IMR-90 (cell line): ENCODE measurements around the gene DNM3. TPM values are rescaled to one million over a fixed set of nuclear protein-coding genes. Genes with fewer than 3 reads are reported as not detected.

Source experiments
- ATAC-seq: fragments of 200-7000 bp; cut with Tn5 transposase; 2 replicates; pipeline ENCODE4 v1.9.1; 2020; ENCODE audit warnings: low read depth, mild to moderate bottlenecking, moderate library complexity
- Bru-seq: library from RNA; stranded (reverse); fragments of 400-500 nt; gene quantifications from one replicate; lab custom pipeline; 2021; lab: Mats Ljungman, UMichigan
- BruChase-seq, 2 experiments: library from RNA; stranded (reverse); fragments of 400-500 nt; gene quantifications; one replicate each; lab custom pipeline; 2021; lab: Mats Ljungman, UMichigan
- BruUV-seq: library from RNA; stranded (reverse); fragments of 400-500 nt; replicated peaks from 2 replicates; lab custom pipeline; 2021; lab: Mats Ljungman, UMichigan
- CTCF ChIA-PET: fragments of 300-600 bp; formaldehyde crosslinking; extraction: SDS; loops from one replicate; lab custom pipeline; 2021; ENCODE audit warnings: antibody characterized with exemption; lab: Yijun Ruan, JAX
- POLR2A ChIA-PET: fragments of 300-600 bp; sonication (Branson Sonifier 250); formaldehyde crosslinking; loops from one replicate; lab custom pipeline; 2022; ENCODE audit warnings: antibody characterized with exemption; ENCODE audit not compliant: unreplicated experiment; lab: Charles Lee
- DNase-seq: peaks from one replicate; pipeline ENCODE4 v3.0.0; 2013
- H2AFZ ChIP-seq: replicated peaks from 2 replicates; pipeline ENCODE3; 2013; ENCODE audit warnings: low read length, mild to moderate bottlenecking; ENCODE audit not compliant: poor library complexity
- H2AK5ac ChIP-seq: 2 replicates; pipeline ENCODE4 v1.6.1; 2013; ENCODE audit warnings: low read depth, low read length, inconsistent platforms
- H2AK9ac ChIP-seq: replicated peaks from 2 replicates; pipeline ENCODE3; 2013; ENCODE audit warnings: mild to moderate bottlenecking, low read depth, low read length, moderate library complexity; ENCODE audit not compliant: poor library complexity
- H2BK120ac ChIP-seq: 2 replicates; pipeline ENCODE4 v1.6.1; 2013; ENCODE audit warnings: low read depth, low read length, inconsistent platforms
- H2BK15ac ChIP-seq: 3 replicates; pipeline ENCODE4 v1.6.1; 2013; ENCODE audit warnings: low read depth, low read length, inconsistent platforms
- H2BK20ac ChIP-seq: 2 replicates; pipeline ENCODE4 v1.6.1; 2013; ENCODE audit warnings: low read depth, mild to moderate bottlenecking, inconsistent platforms, low read length, moderate library complexity
- H2BK5ac ChIP-seq: 2 replicates; pipeline ENCODE4 v1.6.1; 2013; ENCODE audit warnings: mild to moderate bottlenecking, low read depth, low read length, inconsistent platforms; ENCODE audit not compliant: poor library complexity, severe bottlenecking
- H3K14ac ChIP-seq: replicated peaks from 2 replicates; pipeline ENCODE4 v1.6.1; 2013; ENCODE audit warnings: low read depth, low read length, inconsistent platforms
- H3K18ac ChIP-seq: 2 replicates; pipeline ENCODE4 v1.6.1; 2013; ENCODE audit warnings: low read depth, low read length, control low read depth
- H3K23ac ChIP-seq: 2 replicates; pipeline ENCODE4 v1.6.1; 2013; ENCODE audit warnings: low read depth, low read length, inconsistent platforms
- H3K27ac ChIP-seq: 2 replicates; pipeline ENCODE4 v1.5.1; 2013; ENCODE audit warnings: mild to moderate bottlenecking, control low read depth, low read length; ENCODE audit not compliant: insufficient read depth
- H3K27me3 ChIP-seq: 2 replicates; pipeline ENCODE4 v1.6.1; 2013; ENCODE audit warnings: low read length; ENCODE audit not compliant: control insufficient read depth, insufficient read depth
- H3K36me3 ChIP-seq: 2 replicates; pipeline ENCODE4 v1.6.1; 2013; ENCODE audit warnings: low read length, mixed read lengths; ENCODE audit not compliant: control insufficient read depth, insufficient read depth
- H3K4ac ChIP-seq: 2 replicates; pipeline ENCODE4 v1.6.1; 2013; ENCODE audit warnings: low read depth, low read length, inconsistent platforms
- H3K4me1 ChIP-seq: 2 replicates; pipeline ENCODE4 v1.6.1; 2013; ENCODE audit warnings: low read length, mixed read lengths; ENCODE audit not compliant: control insufficient read depth, insufficient read depth
- H3K4me2 ChIP-seq: 2 replicates; pipeline ENCODE4 v1.6.1; 2013; ENCODE audit warnings: low read depth, mild to moderate bottlenecking, control low read depth, low read length, moderate library complexity
- H3K4me3 ChIP-seq: 2 replicates; pipeline ENCODE4 v1.5.1; 2013; ENCODE audit warnings: low read depth, mild to moderate bottlenecking, control low read depth, low read length, moderate library complexity; ENCODE audit not compliant: insufficient read depth
- H3K56ac ChIP-seq: 2 replicates; pipeline ENCODE4 v1.6.1; 2013; ENCODE audit warnings: low read length, inconsistent platforms; ENCODE audit not compliant: insufficient read depth; ENCODE audit errors: extremely low read depth
- H3K79me1 ChIP-seq, 2 experiments: 2 replicates each; pipeline ENCODE4 v1.6.1; 2013; ENCODE audit warnings: low read length in 2 of 2, inconsistent platforms in 1 of 2, low read depth in 1 of 2
- H3K9ac ChIP-seq: 2 replicates; pipeline ENCODE4 v1.6.1; 2013; ENCODE audit warnings: low read depth, low read length, control low read depth
- H3K9me1 ChIP-seq: 2 replicates; pipeline ENCODE4 v1.6.1; 2013; ENCODE audit warnings: low read length, inconsistent platforms; ENCODE audit not compliant: insufficient read depth
- H3K9me3 ChIP-seq: 2 replicates; pipeline ENCODE4 v1.6.1; 2013; ENCODE audit warnings: low read length; ENCODE audit not compliant: control insufficient read depth, insufficient read depth
- H4K20me1 ChIP-seq: 2 replicates; pipeline ENCODE4 v1.6.1; 2013; ENCODE audit warnings: low read length, inconsistent platforms; ENCODE audit not compliant: insufficient read depth
- H4K5ac ChIP-seq: 2 replicates; pipeline ENCODE4 v1.6.1; 2013; ENCODE audit warnings: mild to moderate bottlenecking, low read depth, low read length, control low read depth
- H4K8ac ChIP-seq, 2 experiments: 2 replicates each; pipeline ENCODE4 v1.6.1; 2013; ENCODE audit warnings: low read depth in 2 of 2, low read length in 2 of 2, control low read depth in 1 of 2, inconsistent platforms in 1 of 2
- H4K91ac ChIP-seq: 2 replicates; pipeline ENCODE4 v1.6.1; 2013; ENCODE audit warnings: low read depth, low read length, inconsistent platforms; ENCODE audit not compliant: insufficient read depth
- CEBPB ChIP-seq: IDR thresholded peaks from 2 replicates; pipeline ENCODE4 v1.6.1; 2012; ENCODE audit warnings: low read depth, low read length, improper control_type of control experiment
- MXI1 ChIP-seq: IDR thresholded peaks from 2 replicates; pipeline ENCODE4 v1.6.1; 2012; ENCODE audit warnings: low read depth, mild to moderate bottlenecking, low read length, moderate library complexity, borderline replicate concordance
- NFE2L2 ChIP-seq: fragments of 150-350 bp; IDR thresholded peaks from 2 replicates; pipeline ENCODE4 v1.6.1; 2016; ENCODE audit warnings: low read depth, mild to moderate bottlenecking, low read length
- RFX5 ChIP-seq: IDR thresholded peaks from 2 replicates; pipeline ENCODE4 v1.8.0; 2012; ENCODE audit warnings: low read depth, mild to moderate bottlenecking, low read length, moderate library complexity
- whole genome bisulfite sequencing, 2 experiments: methylation state at CpG; one replicate each; pipeline versions ENCODE4 v1.1.5 to v1.1.7; 2013; ENCODE audit warnings: missing lambda C conversion rate in 2 of 2; ENCODE audit not compliant: insufficient read length in 1 of 2; ENCODE audit errors: extremely low coverage in 2 of 2; 5-methylcytosine and 5-hydroxymethylcytosine counted together
- dilution Hi-C: fragments of 300-500 bp; cut with HindIII; formaldehyde crosslinking; loops from one replicate; pipeline ENCODE4 v1.14.3; 2018; ENCODE audit warnings: low sequenced_read_pairs; ENCODE audit not compliant: unreplicated experiment
- in situ Hi-C: fragments of 300-500 bp; cut with MboI; formaldehyde crosslinking; loops from 3 replicates; pipeline ENCODE4 v1.14.3; 2019; ENCODE audit warnings: low sequenced_read_pairs, inconsistent platforms, mixed read lengths
- intact Hi-C: fragments of 100-400 bp; cut with micrococcal nuclease; formaldehyde crosslinking; loops from 2 replicates; pipeline ENCODE4 v1.10.0; 2022
- long read RNA-seq: library from polyadenylated mRNA; unstranded; transcript quantifications from one replicate; pipeline ENCODE4 v2.0.0, GENCODE V29; 2021; ENCODE audit not compliant: unreplicated experiment
- polyA plus RNA-seq, 3 experiments: library from polyadenylated mRNA; depleted of rRNA; stranded (reverse); fragments of >200 nt; gene quantifications; 2 replicates each; pipeline ENCODE4 v1.2.3, GENCODE V29; 2012; ENCODE audit warnings: low replicate concordance in 1 of 3
- total RNA-seq: library from RNA; depleted of rRNA; stranded (reverse); fragments of >200 nt; gene quantifications from 2 replicates; pipeline ENCODE4 v1.2.3, GENCODE V29; 2012; rRNA removed

Gene DNM3
- total RNA-seq (0.36 and 0.83 TPM in 2 replicates), polyA plus RNA-seq (2012; rRNA removed) (0.36 TPM in 2 replicates), Bru-seq, nascent RNA (percentile 27 among the genes with signal in this experiment), BruChase-seq, experiment 1, labeled RNA remaining after a 6-hour chase (percentile 25 among the genes with signal in this experiment), BruChase-seq, experiment 2, labeled RNA remaining after a 2-hour chase (percentile 24 among the genes with signal in this experiment)
- polyA plus RNA-seq (2012; cell fraction: cytosol; rRNA removed) = under 0.01 and 0.08 TPM in 2 replicates
- polyA plus RNA-seq (2012; cell fraction: nucleus; rRNA removed; ENCODE audit: low replicate concordance) = 0.22 and 0.24 TPM in 2 replicates
- long read RNA-seq, partial matches to known transcripts = 0 of 3 reads
- long read RNA-seq, other reads (novel, unspliced or antisense) = 3 of 3 reads

GRCh38 chr1:171841050-171841910, at the start of gene DNM3:
TSS of gene DNM3 (plus strand) at chr1:171841498. CDS start at chr1:171841657, 159 bp downstream.
- Histone ChIP-seq H3K14ac (peak within 1 kb of the TSS; percentile 62; the same call in 1 of the 2 replicates), H3K4me1 (no peaks in the 10 kb centered on the region; the same call in 1 of the 2 replicates), H2BK5ac (no peak within 1 kb of the TSS), H2BK20ac (no peak within 1 kb of the TSS), H3K4me3 (peak within 1 kb of the TSS; percentile 65), H2AFZ (peak within 1 kb of the TSS; percentile 95), H3K36me3 (no peaks in the 10 kb centered on the region), H4K20me1 (no peaks in the 10 kb centered on the region), H2AK5ac (no peak within 1 kb of the TSS), H3K4ac (no peak within 1 kb of the TSS), H2BK120ac (peak within 1 kb of the TSS; percentile 20), H3K9me3 (0 out of 2 replicates have a peak, but pooled peaks cover 2% of the 10 kb centered on the region), H3K9ac (peak within 1 kb of the TSS; percentile 47), H4K91ac (no peak within 1 kb of the TSS), H3K79me1 (no peaks in the 10 kb centered on the region), H3K27ac (peak within 1 kb of the TSS; percentile 42), H4K5ac (no peak within 1 kb of the TSS; the same call in 1 of the 2 replicates), H3K18ac (no peak within 1 kb of the TSS), H3K56ac (no peak within 1 kb of the TSS), H3K9me1 (no peaks in the 10 kb centered on the region), H3K4me2 (peak within 1 kb of the TSS; percentile 73), H4K8ac (peak within 1 kb of the TSS; percentile 51 to 59; a peak in 3 of 4 replicates), H2BK15ac (peak within 1 kb of the TSS; percentile 41; the same call in 1 of the 3 replicates), H3K27me3 (peaks cover 9% of the 10 kb centered on the region), H3K23ac (peak within 1 kb of the TSS; percentile 74), H2AK9ac (peak within 1 kb of the TSS; percentile 22)
- ChIA-PET POLR2A (interaction anchor here (0.6 kb wide), 1 partner anchor 52 kb away, joined by 4 read pairs; no protein-coding TSS in a partner anchor), CTCF (interaction anchor here (0.6 to 1.3 kb wide), 2 partner anchors 43 to 145 kb away, joined by 3 read pairs; no protein-coding TSS in a partner anchor)
- in situ Hi-C loops (no loop called here), intact Hi-C loops (no loop called here), dilution Hi-C loops (no loop called here)
- ATAC-seq = peak; percentile 99
- WGBS, 2 experiments = 2% methylated on average over 55 of the region's 85 CpGs; no CpG with 5 or more reads in 1 of the 2 experiments
- peak; percentile 67 for DNase-seq
- BruUV-seq = no TSS peak
- TF ChIP-seq NFE2L2 (no peak), CEBPB (no peak), MXI1 (0 out of 2 replicates have a peak, but pooled peaks have one; percentile 16), RFX5 (no peak)
